GM12878 (cell line): ENCODE data around the gene WDFY4. TPM values are rescaled to one million over a fixed set of nuclear protein-coding genes. Genes with fewer than 3 reads are reported as not detected.
A peak's percentile ranks its signal among the peaks of the same experiment; 100 is the strongest.

ENCODE experiments used
- CTCF ChIP-seq, 3 experiments: IDR thresholded peaks in 2 of 3; conservative IDR thresholded peaks in 1 of 3; 2 replicates each; pipeline ENCODE4 v1.5.1; 2011; ENCODE audit warnings: low read depth in 3 of 3, low read length in 3 of 3, mild to moderate bottlenecking in 3 of 3, control low read depth in 2 of 3, moderate library complexity in 2 of 3, inconsistent platforms in 1 of 3, mixed read lengths in 1 of 3; ENCODE audit not compliant: control insufficient read depth in 2 of 3, insufficient read depth in 1 of 3; ENCODE audit errors: extremely low read depth in 1 of 3
- CUX1 ChIP-seq: IDR thresholded peaks from 2 replicates; pipeline ENCODE4 v1.6.1; 2012; ENCODE audit warnings: improper control_type of control experiment, low read depth, low read length; ENCODE audit not compliant: insufficient replicate concordance
- EP300 ChIP-seq, 2 experiments: fragments of 150-350 bp in 1 of 2; IDR thresholded peaks; 2 replicates each; pipeline ENCODE4 v1.6.1; 2011 to 2012; ENCODE audit warnings: low read depth in 2 of 2, low read length in 2 of 2, borderline replicate concordance in 1 of 2, improper control_type of control experiment in 1 of 2, inconsistent platforms in 1 of 2; ENCODE audit not compliant: control insufficient read depth in 1 of 2
- MXI1 ChIP-seq: fragments of 150-350 bp; IDR thresholded peaks from 2 replicates; pipeline ENCODE4 v1.6.1; 2011; ENCODE audit warnings: low read depth, mild to moderate bottlenecking, inconsistent platforms, low read length, improper control_type of control experiment
- POLR2AphosphoS5 ChIP-seq: IDR thresholded peaks from 2 replicates; pipeline ENCODE4 v1.6.1; 2011; ENCODE audit warnings: mild to moderate bottlenecking, low read length, inconsistent platforms
- RUNX3 ChIP-seq: IDR thresholded peaks from 2 replicates; pipeline ENCODE4 v1.6.1; 2012; ENCODE audit warnings: low read length, inconsistent platforms
- SMAD1 ChIP-seq: fragments of 450-650 bp; IDR thresholded peaks from 2 replicates; pipeline ENCODE4 v1.6.1; 2018; ENCODE audit warnings: mild to moderate bottlenecking, low read depth; ENCODE audit not compliant: partially characterized antibody
- ZNF24 ChIP-seq: fragments of 450-650 bp; IDR thresholded peaks from 2 replicates; pipeline ENCODE4 v1.6.1; 2017; ENCODE audit warnings: antibody characterized with exemption, mild to moderate bottlenecking
- polyA plus RNA-seq, 11 experiments: library from polyadenylated mRNA; depleted of rRNA in 4 of 11; unstranded in 6 of 11; stranded (reverse) in 5 of 11; fragments of >200 nt; fragmentation: Nextera tagmentation in 4 of 11; fragmentation: Illumina TruSeq in 1 of 11; extraction: Ambion mirVana in 4 of 11; extraction: Trizol in 1 of 11; gene quantifications; 1 replicate in 1 of 11; 2 replicates in 10 of 11; pipeline versions ENCODE4 v1.2.1 to v1.2.3, GENCODE V29; 2011 to 2016; ENCODE audit warnings: inconsistent platforms in 2 of 11, missing spikeins in 2 of 11, low read depth in 1 of 11
- total RNA-seq, 4 experiments: library from RNA; depleted of rRNA in 3 of 4; stranded (reverse); fragments of >200 nt in 3 of 4; fragmentation: Illumina TruSeq in 1 of 4; extraction: Trizol in 1 of 4; gene quantifications; 2 replicates each; pipeline versions ENCODE4 v1.2.1 to v1.2.3, GENCODE V29; 2013 to 2021

The WDFY4 gene
- total and polyA plus RNA-seq, 10 of the 15 experiments (the other 5 are each of a cell fraction or from before 2014, with no cell fraction given): 13.5 to 132 (median 47.3) TPM

- TF ChIP-seq EP300 (IDR thresholded peaks at IDR 0.05; ENCODE audit: borderline replicate concordance in 1 of 2, control insufficient read depth in 1 of 2, low read depth in 2 of 2, low read length in 2 of 2): peak; percentile 78 to 83; a peak in 3 of 4 replicates
- peak; percentile 67 for TF ChIP-seq SMAD1
- no peak for TF ChIP-seq MXI1
- peak; percentile 85 for TF ChIP-seq RUNX3
- TF ChIP-seq CUX1: peak; percentile 87
- 0 out of 2 replicates have a peak, but pooled peaks have one; percentile 25 for TF ChIP-seq ZNF24
- 0 out of 2 replicates have a peak, but pooled peaks have one; percentile 14 for TF ChIP-seq POLR2AphosphoS5
- 0 out of 6 replicates have a peak, but pooled peaks of 1 of the 3 experiments have one; percentile 2 for TF ChIP-seq CTCF (IDR thresholded peaks at IDR 0.05 in 2 of 3, conservative IDR thresholded peaks at IDR 0.05 in 1 of 3; ENCODE audit: control insufficient read depth in 2 of 3, extremely low read depth in 1 of 3, insufficient read depth in 1 of 3, low read depth in 3 of 3, low read length in 3 of 3)
Observed at GRCh38 chr10:48759113-48759901, 74.6 kb downstream of the WDFY4 start (continued).
